Spleen (tissue), 7 donors: ENCODE data around the gene ATP5ME.

Experiments used
- POLR2A ChIP-seq, 3 donors: fragments of 450-650 bp; IDR thresholded peaks; one replicate each; pipeline ENCODE4 v1.5.1; 2017; ENCODE audit warnings: antibody characterized with exemption in 3 of 3, mild to moderate bottlenecking in 1 of 3
- TF ChIP-seq, protein P1 (sequence below), 11 experiments: fragments of 200-600 bp in 7 of 11; fragments of 450-650 bp in 4 of 11; sonication (generic) in 4 of 11; IDR thresholded peaks in 8 of 11; conservative IDR thresholded peaks in 3 of 11; 1 replicate in 7 of 11; 2 replicates in 4 of 11; pipeline versions ENCODE4 v1.4.0 to v1.8.0; 2016 to 2021; ENCODE audit warnings: antibody characterized with exemption in 11 of 11, inconsistent platforms in 4 of 11, mild to moderate bottlenecking in 1 of 11
- donor health status: DM: no; HTN: no; CAD: no; lungs with moderate emphysema.
- donor health status: DM: no; HTN: no; CAD: no.
- donor health status: DM: no; HTN: no; CAD: no.

DNA sequence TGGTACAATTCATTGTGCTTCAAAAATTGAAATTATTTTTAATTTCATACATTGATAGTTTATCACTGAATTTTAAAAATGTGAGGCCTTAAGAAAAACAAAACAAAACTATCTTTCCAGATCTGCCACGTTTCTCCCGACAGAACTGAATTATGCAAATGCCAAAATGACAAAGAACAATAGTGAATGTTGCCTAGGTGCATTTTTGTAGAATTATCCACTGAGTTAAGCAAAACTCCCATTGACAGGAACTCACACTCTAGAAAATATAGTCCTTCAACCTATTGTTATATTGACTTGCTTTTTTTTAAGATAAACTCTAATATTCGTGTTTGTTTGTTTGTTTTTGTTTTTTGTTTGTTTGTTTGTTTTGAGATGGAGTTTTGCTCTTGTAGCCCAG is 38.0 kb upstream of the ATP5ME start:
- TF ChIP-seq, protein P1, sequence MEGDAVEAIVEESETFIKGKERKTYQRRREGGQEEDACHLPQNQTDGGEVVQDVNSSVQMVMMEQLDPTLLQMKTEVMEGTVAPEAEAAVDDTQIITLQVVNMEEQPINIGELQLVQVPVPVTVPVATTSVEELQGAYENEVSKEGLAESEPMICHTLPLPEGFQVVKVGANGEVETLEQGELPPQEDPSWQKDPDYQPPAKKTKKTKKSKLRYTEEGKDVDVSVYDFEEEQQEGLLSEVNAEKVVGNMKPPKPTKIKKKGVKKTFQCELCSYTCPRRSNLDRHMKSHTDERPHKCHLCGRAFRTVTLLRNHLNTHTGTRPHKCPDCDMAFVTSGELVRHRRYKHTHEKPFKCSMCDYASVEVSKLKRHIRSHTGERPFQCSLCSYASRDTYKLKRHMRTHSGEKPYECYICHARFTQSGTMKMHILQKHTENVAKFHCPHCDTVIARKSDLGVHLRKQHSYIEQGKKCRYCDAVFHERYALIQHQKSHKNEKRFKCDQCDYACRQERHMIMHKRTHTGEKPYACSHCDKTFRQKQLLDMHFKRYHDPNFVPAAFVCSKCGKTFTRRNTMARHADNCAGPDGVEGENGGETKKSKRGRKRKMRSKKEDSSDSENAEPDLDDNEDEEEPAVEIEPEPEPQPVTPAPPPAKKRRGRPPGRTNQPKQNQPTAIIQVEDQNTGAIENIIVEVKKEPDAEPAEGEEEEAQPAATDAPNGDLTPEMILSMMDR (IDR thresholded peaks at IDR 0.05 in 8 of 11, conservative IDR thresholded peaks at IDR 0.05 in 3 of 11), result no peak
- TF ChIP-seq POLR2A (IDR thresholded peaks at IDR 0.05), result no peak
